HG03175 (cell line): ENCODE measurements around the gene PARD3B.

Experiments used
- ATAC-seq: cut with Tn5 transposase; IDR thresholded peaks from one replicate; pipeline ENCODE4 v1.9.1; 2021; ENCODE audit warnings: mild to moderate bottlenecking, moderate library complexity; ENCODE audit not compliant: unreplicated experiment

PARD3B gene

GRCh38 chr2:204923957-204924356, 378.7 kb downstream of the PARD3B start:
- no peak for ATAC-seq

GRCh38 chr2:204931562-204931961, 386.3 kb downstream of the PARD3B start:
- no peak for ATAC-seq

- ATAC-seq = no peak
These were observed 388.6 kb downstream of the PARD3B start for GRCh38 chr2:204933735-204934374.

- no peak for ATAC-seq
These were observed 399.7 kb downstream of the PARD3B start for GRCh38 chr2:204944927-204945326.

GRCh38 chr2:204945376-204945775, 400.1 kb downstream of the PARD3B start:
- ATAC-seq = no peak

- no peak for ATAC-seq
These were observed 401.6 kb downstream of the PARD3B start for GRCh38 chr2:204946892-204947291.

GRCh38 chr2:204947405-204947804, 402.1 kb downstream of the PARD3B start:
- no peak for ATAC-seq

GRCh38 chr2:204948024-204948763, 402.9 kb downstream of the PARD3B start:
- ATAC-seq = no peak

GRCh38 chr2:204948822-204949221, 403.5 kb downstream of the PARD3B start:
- no peak for ATAC-seq

- ATAC-seq = no peak
These were observed 405.5 kb downstream of the PARD3B start for GRCh38 chr2:204950695-204951346.

GRCh38 chr2:204958371-204958770, 413.1 kb downstream of the PARD3B start:
- ATAC-seq = no peak

GRCh38 chr2:204964414-204964813, 419.1 kb downstream of the PARD3B start:
- no peak for ATAC-seq

- no peak for ATAC-seq
These were observed 421.0 kb downstream of the PARD3B start for GRCh38 chr2:204966245-204966644.

GRCh38 chr2:204967199-204967960, 422.1 kb downstream of the PARD3B start:
- no peak for ATAC-seq

- ATAC-seq = no peak
These were observed 426.1 kb downstream of the PARD3B start for GRCh38 chr2:204971206-204971907.

- no peak for ATAC-seq
These were observed 426.9 kb downstream of the PARD3B start for GRCh38 chr2:204972161-204972560.

GRCh38 chr2:204972606-204973336, 427.5 kb downstream of the PARD3B start:
- no peak for ATAC-seq

- ATAC-seq = no peak
These were observed 428.3 kb downstream of the PARD3B start for GRCh38 chr2:204973616-204974015.

GRCh38 chr2:204974487-204974886, 429.2 kb downstream of the PARD3B start:
- ATAC-seq = no peak

- no peak for ATAC-seq
These were observed 432.6 kb downstream of the PARD3B start for GRCh38 chr2:204977914-204978313.
